ENCODE data around the gene NMNAT2.

DNA sequence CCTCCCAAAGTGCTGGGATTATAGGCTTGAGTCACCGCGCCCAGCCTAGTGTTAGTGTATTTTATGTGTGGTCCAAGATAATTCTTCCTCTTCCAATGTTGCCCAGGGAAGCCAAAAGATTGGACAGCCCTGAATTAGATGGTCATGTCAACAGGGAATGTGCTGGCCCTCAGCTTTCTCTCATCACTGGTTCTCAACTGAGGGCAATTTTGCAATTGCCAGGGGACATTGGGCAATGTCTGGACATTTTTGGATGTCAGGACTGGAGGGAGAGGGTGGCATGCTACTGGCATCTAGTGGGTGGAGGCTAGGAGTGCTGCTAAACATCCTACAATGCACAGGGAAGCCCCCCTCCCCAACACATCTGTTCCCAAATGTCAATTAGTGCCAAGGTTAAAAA lies 137.1 kb downstream of the NMNAT2 start:
- TF ChIP-seq POLR2AphosphoS5 (IDR thresholded peaks at IDR 0.05) (peak in 3 of 4 donors; percentile 10 to 50 (median 30)), EP300 (IDR thresholded peaks at IDR 0.05) (no peak), POLR2A (IDR thresholded peaks at IDR 0.05) (no peak)
